IPS-18c (cell line): ENCODE measurements around the gene TLX2.
"Not testable (repeated sequence)": the region's sequence is repeated elsewhere in the genome, so short reads cannot be mapped to it uniquely, and the experiment has no call there.

Source experiments
- H3K4me3 ChIP-seq: 2 replicates; pipeline ENCODE4 v1.7.0; 2013; ENCODE audit warnings: low read depth, mild to moderate bottlenecking, low read length, moderate library complexity; ENCODE audit not compliant: insufficient read depth
- H3K9me3 ChIP-seq: one replicate; pipeline ENCODE4 v1.6.1; 2013; ENCODE audit warnings: mild to moderate bottlenecking, low read length, moderate library complexity; ENCODE audit not compliant: control insufficient read depth, insufficient read depth

The TLX2 gene

DNA sequence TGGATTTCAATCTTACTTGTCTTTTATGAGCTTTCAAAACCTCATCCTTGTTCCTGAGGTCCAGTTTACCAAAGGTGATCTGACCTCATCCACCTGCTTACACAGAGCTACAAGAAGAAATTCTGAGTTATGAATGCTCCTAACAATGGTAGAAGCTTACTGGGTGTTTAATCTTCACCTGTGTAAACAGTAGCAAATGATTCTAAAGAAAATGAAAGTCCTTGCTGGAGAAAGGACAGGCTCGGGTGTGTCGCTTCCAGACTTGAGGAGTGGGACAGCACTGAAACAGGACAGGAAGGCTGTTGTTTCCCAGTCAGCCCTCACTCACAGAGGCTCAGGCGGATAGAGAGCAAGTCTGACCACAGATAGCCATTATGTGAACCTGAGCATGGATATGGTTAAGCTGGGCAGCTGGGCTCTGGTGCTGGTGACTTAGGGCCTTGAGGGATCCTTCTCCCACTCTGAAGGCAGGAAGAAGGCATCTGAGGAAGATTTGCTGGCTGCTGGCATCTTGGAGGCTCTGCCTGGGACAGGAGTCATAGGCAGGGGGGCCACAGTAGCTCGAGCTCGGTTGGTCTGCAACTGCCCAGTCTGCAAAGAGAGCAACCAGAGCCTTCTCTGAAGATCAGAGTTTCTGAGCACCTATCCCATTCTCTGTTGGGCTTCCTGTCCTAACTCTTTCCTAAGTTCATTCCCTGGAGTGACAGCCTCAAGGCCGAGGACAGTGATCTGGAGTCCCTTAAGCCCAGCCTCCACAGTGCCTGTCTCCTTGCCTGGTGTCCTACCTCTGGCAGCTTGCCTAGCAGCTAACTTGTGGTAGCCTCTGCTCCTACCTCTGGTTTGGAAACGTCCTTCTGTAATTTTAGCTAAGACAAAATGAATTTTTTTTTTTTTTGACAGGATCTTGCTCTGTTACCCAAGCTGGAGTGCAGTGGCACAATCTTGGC lies 44.3 kb downstream of the TLX2 start:
- Histone ChIP-seq H3K9me3 (no peaks in the 10 kb centered on the region), H3K4me3 (no peak overlapping the region)

DNA sequence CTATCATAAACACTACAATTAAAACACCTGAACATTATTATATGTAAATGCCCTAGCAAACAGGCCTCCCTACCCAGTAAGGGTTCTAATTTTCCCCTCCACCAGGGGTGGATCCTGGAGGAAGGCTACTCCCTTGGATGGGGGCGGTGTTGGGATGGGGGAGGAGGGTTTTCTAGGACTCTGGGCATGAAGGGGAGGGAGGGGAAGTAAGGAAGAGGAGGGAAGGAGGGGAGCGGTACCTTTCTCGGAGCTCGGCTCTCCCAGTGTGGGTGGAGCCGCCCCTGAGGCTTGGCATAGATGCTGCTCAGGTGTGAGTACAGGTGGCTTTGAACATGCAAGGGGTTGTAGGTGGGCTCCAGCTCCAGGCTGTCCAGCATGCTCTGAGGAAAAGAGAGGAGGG lies 45.7 kb downstream of the TLX2 start:
- H3K4me3 ChIP-seq: no peak overlapping the region
- H3K9me3 ChIP-seq: no peaks in the 10 kb centered on the region

GRCh38 chr2:74560591-74560990 lies 46.3 kb downstream of the TLX2 start:
- H3K4me3 ChIP-seq: no peak overlapping the region
- H3K9me3 ChIP-seq: no peaks in the 10 kb centered on the region

- not testable (repeated sequence) for H3K4me3 ChIP-seq, H3K9me3 ChIP-seq
These were observed 46.8 kb downstream of the TLX2 start for GRCh38 chr2:74561022-74561421.

DNA sequence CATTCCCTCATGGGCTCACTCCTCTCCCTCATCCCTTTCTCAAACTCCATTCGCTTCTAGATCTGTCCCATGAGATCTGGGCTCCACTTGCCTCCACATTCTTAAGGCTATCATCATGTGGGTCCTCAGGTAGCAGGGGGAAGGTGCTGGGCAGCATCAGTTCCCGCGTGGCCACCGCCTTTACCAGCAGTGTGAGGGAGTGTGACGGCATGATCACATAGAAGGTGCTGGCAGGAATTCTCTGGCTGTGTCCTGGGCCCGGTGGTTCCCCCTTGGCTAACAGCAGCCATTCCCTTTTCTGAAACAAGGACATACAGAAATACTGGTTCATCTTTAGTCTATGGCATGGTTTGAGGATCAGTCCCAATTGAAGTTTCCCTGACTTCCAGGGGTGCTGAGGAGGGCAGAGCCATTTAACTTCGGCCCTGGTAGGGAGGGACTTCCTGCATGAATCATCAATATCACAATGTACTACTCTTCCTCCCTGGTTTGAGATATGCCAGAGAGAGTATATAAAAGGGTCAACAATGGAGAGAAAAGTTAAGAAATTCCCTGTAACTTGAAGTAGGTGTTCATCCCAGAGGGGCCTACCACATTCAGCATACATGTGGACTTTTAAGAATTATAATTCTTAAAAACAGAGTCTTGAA lies 48.0 kb downstream of the TLX2 start:
- Histone ChIP-seq H3K9me3 (no peaks in the 10 kb centered on the region), H3K4me3 (no peak overlapping the region)

DNA sequence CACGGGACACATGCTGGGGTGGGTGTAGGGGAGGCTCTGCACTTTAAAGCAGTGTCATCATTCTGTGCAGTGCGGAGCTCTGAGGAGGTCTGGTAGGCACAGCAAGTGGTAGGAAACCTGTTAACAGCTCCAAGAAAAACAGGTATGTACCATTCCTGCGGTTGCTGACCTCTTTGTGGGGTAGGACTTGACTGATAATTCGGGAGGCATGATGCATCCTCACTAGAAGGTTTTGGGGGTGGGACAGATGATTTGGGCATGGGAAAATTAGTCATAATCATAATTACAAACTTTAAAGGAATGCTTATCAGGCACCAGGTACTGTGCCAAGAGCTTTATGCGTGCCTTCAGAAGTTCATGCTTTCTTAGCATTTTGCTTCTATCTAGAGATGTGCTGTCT lies 50.0 kb downstream of the TLX2 start:
- Histone ChIP-seq H3K4me3 (no peak overlapping the region), H3K9me3 (no peaks in the 10 kb centered on the region)

GRCh38 chr2:74566076-74566753 lies 52.0 kb downstream of the TLX2 start:
- no peaks in the 10 kb centered on the region for H3K9me3 ChIP-seq
- no peak overlapping the region for H3K4me3 ChIP-seq

- no peak overlapping the region for H3K4me3 ChIP-seq
- H3K9me3 ChIP-seq: no peaks in the 10 kb centered on the region
These were observed 52.5 kb downstream of the TLX2 start for GRCh38 chr2:74566754-74567085.
